HUES48 (cell line): ENCODE data around the gene PFDN6.
A peak's percentile ranks its signal among the peaks of the same experiment; 100 is the strongest.

Source experiments
- H3K27ac ChIP-seq: one replicate; pipeline ENCODE4 v1.7.0; 2013; ENCODE audit warnings: low read depth, low read length, inconsistent platforms
- H3K27me3 ChIP-seq: 2 replicates; pipeline ENCODE4 v1.6.1; 2013; ENCODE audit warnings: mild to moderate bottlenecking, low read length; ENCODE audit not compliant: control insufficient read depth, insufficient read depth
- H3K36me3 ChIP-seq: 2 replicates; pipeline ENCODE4 v1.6.1; 2013; ENCODE audit warnings: low read length; ENCODE audit not compliant: control insufficient read depth, insufficient read depth
- H3K4me1 ChIP-seq: 2 replicates; pipeline ENCODE4 v1.6.1; 2013; ENCODE audit warnings: mild to moderate bottlenecking, low read length; ENCODE audit not compliant: control insufficient read depth, insufficient read depth
- H3K4me3 ChIP-seq: 2 replicates; pipeline ENCODE4 v1.5.1; 2013; ENCODE audit warnings: mild to moderate bottlenecking, low read depth, low read length
- H3K9ac ChIP-seq: 2 replicates; pipeline ENCODE4 v1.6.1; 2013; ENCODE audit warnings: mild to moderate bottlenecking, low read depth, low read length, moderate library complexity
- H3K9me3 ChIP-seq: 2 replicates; pipeline ENCODE4 v1.6.1; 2013; ENCODE audit warnings: low read length; ENCODE audit not compliant: control insufficient read depth, insufficient read depth

The PFDN6 gene

DNA sequence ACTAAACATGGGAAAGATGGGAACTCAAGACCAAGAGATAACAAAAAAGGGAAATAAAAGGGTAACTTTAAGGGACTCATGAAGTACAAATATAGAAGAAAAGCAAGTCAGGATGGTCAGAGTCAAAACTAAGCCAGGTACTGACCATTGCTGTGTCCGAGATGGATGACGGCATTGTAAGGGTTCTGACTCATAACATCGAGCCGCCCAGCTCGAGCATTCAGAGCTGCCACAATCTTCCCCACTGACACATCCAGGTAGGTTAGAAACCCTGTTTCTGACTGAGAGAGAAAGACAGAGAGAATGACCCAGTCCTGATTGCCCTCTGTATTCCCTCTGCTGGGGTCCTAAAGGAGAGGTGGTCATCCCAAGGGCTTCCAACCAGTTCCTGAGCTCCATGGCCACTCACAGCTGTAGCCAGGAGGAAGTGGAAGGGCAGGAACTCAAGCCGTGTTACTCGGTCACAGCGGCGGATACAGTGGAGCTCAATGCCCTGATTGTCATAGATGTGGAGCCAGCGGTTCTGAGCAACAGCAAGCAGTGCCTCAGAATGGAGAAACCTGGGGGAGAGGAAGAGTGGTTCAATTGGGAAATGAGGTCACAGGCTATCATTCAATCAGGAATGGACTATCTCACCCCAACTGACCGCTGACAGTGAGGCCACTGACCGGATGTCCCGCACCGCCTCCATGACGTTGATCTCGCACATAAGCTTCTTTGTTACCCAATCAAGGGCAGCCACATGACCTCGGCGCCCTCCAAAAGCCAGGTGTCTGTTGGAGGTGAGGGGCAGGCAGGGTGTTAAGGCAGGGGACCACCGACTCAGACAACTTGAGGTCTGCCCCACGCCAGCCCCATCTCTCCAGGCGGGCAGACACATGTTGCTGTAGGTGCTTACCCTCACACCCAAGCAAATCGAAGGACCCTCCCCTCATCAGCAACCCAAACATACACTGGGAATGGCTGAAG, 2.2 kb upstream of the PFDN6 start:
- H3K9ac ChIP-seq = no peak overlapping the region
- H3K9me3 ChIP-seq = no peaks in the 10 kb centered on the region
- H3K36me3 ChIP-seq = peaks cover 69% of the 10 kb centered on the region
- no peaks in the 10 kb centered on the region for H3K27me3 ChIP-seq
- no peak overlapping the region for H3K27ac ChIP-seq
- H3K4me3 ChIP-seq = no peak overlapping the region
- no peaks in the 10 kb centered on the region for H3K4me1 ChIP-seq

GRCh38 chr6:33288141-33288920, 1.1 kb upstream of the PFDN6 start:
- Histone ChIP-seq H3K27ac (no peak overlapping the region), H3K9me3 (no peaks in the 10 kb centered on the region), H3K36me3 (peaks cover 72% of the 10 kb centered on the region), H3K9ac (peak overlapping the region; percentile 17; the same call in 1 of the 2 replicates), H3K27me3 (no peaks in the 10 kb centered on the region), H3K4me3 (peak overlapping the region; percentile 98), H3K4me1 (no peaks in the 10 kb centered on the region)

DNA sequence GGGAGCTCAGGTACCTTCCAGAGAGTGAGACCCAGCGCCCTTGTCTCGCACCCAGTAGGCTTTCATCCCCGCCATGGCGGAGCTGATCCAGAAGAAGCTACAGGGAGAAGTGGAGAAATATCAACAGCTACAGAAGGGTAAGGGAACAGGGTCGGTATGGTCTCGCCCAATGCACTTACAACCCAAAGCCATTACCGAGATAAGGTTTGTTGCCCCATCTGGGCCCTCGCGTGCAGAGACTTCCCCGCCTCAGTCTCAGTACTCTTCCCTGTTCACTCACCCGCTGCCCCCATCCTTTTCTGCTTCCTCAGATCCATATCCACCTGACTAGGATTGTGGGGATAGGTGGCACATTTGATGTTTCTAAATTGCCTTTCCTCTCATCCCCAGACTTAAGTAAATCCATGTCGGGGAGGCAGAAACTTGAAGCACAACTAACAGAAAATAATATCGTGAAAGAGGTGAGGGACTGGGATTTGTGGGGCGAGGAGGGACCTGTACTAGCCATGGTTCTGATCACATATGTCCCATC, 449 bp downstream of the PFDN6 start:
- Histone ChIP-seq H3K9me3 (no peaks in the 10 kb centered on the region), H3K9ac (peak overlapping the region; percentile 68), H3K4me3 (peak overlapping the region; percentile 98), H3K27me3 (no peaks in the 10 kb centered on the region), H3K27ac (peak overlapping the region; percentile 21), H3K36me3 (peaks cover 69% of the 10 kb centered on the region), H3K4me1 (no peaks in the 10 kb centered on the region)

DNA sequence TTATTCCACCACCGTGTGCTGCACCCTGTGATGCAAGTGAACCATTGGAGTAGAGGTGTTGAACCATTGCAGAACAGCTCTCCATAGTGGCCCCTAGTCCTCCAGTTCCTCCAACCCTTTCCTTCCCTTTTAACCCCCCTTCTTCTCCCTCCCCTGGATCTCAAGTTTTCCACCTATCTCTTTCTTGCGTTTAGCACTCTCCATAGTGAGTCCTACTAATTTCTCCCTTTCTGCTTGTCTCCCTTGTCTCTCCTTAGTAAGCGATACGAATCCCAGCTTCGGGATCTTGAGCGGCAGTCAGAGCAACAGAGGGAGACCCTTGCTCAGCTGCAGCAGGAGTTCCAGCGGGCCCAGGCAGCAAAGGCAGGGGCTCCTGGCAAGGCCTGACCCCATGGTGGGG, 1.1 kb downstream of the PFDN6 start:
- Histone ChIP-seq H3K27ac (no peak overlapping the region), H3K27me3 (no peaks in the 10 kb centered on the region), H3K4me1 (no peaks in the 10 kb centered on the region), H3K4me3 (peak overlapping the region; percentile 98), H3K9ac (no peak overlapping the region), H3K36me3 (peaks cover 69% of the 10 kb centered on the region), H3K9me3 (no peaks in the 10 kb centered on the region)

DNA sequence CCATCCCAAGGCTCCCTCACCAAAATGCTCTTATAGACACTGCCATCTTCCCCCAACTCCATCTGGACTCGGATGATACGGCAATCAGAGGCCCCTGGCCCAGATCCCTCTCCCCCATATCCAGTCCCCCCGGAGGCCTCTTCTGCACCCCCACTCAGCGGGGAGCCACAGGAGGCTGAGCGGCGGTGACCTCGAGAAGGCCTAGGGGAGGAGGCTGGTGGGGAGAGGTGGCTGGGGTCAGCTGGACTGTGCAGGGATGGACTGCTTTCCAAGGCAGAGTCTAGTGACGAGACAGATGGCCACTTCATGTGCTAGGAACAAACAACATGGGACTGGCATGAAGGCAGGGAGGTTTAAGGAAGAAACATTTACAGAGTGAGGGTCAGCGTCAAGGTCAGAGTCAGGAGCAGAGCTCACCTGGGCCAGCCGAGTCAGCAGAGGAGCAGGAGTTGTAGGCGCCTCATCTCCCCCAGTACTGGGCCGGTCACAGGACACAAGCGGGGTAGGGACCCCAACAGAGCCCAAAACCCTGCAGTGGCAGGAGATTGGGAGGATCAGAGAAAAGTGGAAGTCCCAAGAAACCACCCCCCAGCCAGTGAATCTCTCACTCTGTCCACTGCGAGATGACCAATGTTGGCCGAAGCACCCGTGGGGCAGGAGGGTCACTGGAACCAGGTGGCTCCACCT, 3.7 kb downstream of the PFDN6 start:
- H3K27me3 ChIP-seq = no peaks in the 10 kb centered on the region
- H3K4me3 ChIP-seq = no peak overlapping the region
- H3K9ac ChIP-seq = no peak overlapping the region
- H3K36me3 ChIP-seq = peaks cover 56% of the 10 kb centered on the region
- no peaks in the 10 kb centered on the region; the same call in 1 of the 2 replicates for H3K4me1 ChIP-seq
- H3K27ac ChIP-seq = no peak overlapping the region
- no peaks in the 10 kb centered on the region for H3K9me3 ChIP-seq

GRCh38 chr6:33294086-33294823, 4.9 kb downstream of the PFDN6 start:
- Histone ChIP-seq H3K27ac (no peak overlapping the region), H3K4me3 (no peak overlapping the region), H3K4me1 (no peaks in the 10 kb centered on the region; the same call in 1 of the 2 replicates), H3K9ac (no peak overlapping the region), H3K27me3 (no peaks in the 10 kb centered on the region), H3K9me3 (no peaks in the 10 kb centered on the region), H3K36me3 (peaks cover 56% of the 10 kb centered on the region)

DNA sequence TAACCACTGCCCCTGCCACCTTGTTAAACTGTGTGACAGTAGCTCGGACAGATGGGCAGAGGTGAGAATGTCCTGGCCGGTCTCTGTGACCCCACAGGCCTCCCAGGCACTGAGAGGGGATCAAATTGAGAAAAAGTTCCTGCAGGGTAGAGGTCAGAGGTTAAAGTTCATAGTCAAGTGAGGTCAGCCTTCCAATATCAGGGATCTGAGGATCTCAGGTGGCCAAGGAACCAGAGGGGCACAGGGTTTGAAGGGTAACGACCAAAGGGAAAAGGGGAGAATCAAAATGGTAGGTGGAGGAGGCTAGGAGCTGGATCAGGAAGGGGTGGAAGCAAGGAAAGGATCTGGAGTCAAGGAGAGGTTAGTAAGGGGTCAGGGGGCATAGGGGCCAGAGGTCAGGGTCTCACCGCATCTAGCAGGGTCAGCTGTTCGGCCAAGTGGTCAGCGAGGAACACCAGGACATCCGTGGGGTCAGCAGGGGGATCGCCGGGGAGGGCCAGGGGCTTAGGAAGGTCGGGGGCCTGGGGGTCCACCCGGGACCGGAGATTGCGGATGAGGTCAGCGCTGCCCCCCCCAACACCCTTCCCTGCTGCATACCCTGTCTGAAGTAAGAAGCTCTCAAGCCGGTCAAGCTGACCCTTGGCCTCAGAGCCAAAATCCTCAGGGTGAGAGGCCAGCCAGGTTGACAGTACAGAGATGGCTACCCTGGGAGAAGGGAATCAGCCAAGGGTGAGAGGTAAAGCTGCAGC, 6.4 kb downstream of the PFDN6 start:
- Histone ChIP-seq H3K4me1 (no peaks in the 10 kb centered on the region; the same call in 1 of the 2 replicates), H3K27me3 (no peaks in the 10 kb centered on the region), H3K9me3 (no peaks in the 10 kb centered on the region), H3K36me3 (peaks cover 51% of the 10 kb centered on the region), H3K27ac (no peak overlapping the region), H3K4me3 (no peak overlapping the region), H3K9ac (no peak overlapping the region)

DNA sequence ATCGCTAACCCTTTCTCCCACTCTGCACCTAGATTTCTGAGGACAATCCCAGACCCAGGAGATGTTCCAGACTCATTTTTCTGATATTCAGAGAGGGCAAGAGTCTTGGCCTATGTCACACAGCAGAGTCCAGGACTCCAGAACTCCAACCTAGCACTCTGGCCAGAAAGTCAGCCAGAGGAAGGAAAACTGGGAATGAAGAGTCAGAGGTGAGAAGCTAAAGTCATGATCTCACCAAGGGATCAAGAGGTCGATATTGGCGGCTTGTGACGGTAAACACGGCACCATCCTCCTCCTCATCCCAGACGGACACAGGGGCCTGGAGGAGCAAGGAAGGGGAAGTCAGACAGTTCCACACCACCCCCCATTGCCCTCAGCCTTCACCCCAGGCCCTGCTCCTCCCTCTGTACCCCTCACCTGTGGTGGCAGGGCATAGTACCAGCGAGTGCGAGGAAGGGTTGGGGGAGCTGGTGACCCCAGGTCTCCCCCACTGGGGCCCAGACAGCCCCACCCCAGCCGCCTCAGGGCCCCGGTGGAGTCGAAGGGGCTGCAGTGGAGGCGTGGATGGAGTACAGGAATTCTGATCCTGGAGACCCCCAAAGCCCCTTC, 7.5 kb downstream of the PFDN6 start:
- Histone ChIP-seq H3K4me3 (peak overlapping the region; percentile 96), H3K9ac (0 out of 2 replicates have a peak overlapping the region, but pooled peaks have one; percentile 22), H3K9me3 (no peaks in the 10 kb centered on the region), H3K36me3 (peaks cover 40% of the 10 kb centered on the region), H3K4me1 (no peaks in the 10 kb centered on the region; the same call in 1 of the 2 replicates), H3K27ac (peak overlapping the region; percentile 85), H3K27me3 (no peaks in the 10 kb centered on the region)

DNA sequence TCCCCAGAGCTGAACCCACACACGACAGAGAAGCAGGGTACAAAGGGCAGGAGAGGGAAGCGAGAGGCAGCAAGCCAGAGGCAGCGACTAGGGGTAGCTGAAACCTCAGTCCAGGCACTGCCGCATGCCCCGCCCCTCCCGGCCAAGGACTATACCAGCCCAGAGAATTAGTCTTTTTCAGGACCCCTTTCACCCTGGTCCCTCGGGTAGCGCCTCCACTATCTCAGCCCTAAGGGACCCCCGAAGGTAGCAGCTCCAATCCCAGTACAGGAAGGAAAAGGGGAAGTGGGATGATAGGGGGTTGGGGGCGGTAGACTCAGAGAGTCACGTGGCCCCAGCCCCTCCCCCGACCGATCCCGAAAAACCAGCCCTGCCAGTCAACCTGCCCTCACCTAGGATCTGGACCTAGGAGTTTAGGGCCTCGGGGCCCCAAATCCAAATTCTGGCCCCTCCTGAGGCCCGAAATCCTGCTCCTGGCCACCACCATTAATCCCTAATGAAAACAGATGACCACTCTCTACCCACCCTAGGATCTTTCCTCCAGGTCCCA, 8.1 kb downstream of the PFDN6 start:
- peaks cover 34% of the 10 kb centered on the region for H3K36me3 ChIP-seq

More for the DNA sequence above, 8.1 kb downstream of the PFDN6 start:
- H3K4me3 ChIP-seq = peak overlapping the region; percentile 96
- peak overlapping the region; percentile 85 for H3K27ac ChIP-seq
- H3K27me3 ChIP-seq = no peaks in the 10 kb centered on the region
- 0 out of 2 replicates have a peak overlapping the region, but pooled peaks have one; percentile 22 for H3K9ac ChIP-seq
- H3K4me1 ChIP-seq = no peaks in the 10 kb centered on the region; the same call in 1 of the 2 replicates
- no peaks in the 10 kb centered on the region for H3K9me3 ChIP-seq
